A673 (cell line): ENCODE data around the gene CUL9. TPM values are rescaled to one million over a fixed set of nuclear protein-coding genes. Genes with fewer than 3 reads are reported as not detected.

Experiments used
- BruUV-seq: library from RNA; stranded (reverse); fragments of 400-500 nt; replicated peaks from 2 replicates; lab custom pipeline; 2021; lab: Mats Ljungman, UMichigan
- CTCF ChIA-PET: fragments of 300-600 bp; sonication (Branson Sonifier 250); formaldehyde crosslinking; loops from one replicate; lab custom pipeline; 2022; ENCODE audit warnings: antibody characterized with exemption; lab: Charles Lee
- POLR2A ChIA-PET: fragments of 300-600 bp; sonication (Branson Sonifier 250); formaldehyde crosslinking; loops from one replicate; lab custom pipeline; 2022; ENCODE audit warnings: antibody characterized with exemption; ENCODE audit not compliant: low non-redundant PET; lab: Charles Lee
- DNase-seq: peaks from one replicate; pipeline ENCODE4 v3.0.0-alpha.2; 2015; ENCODE audit warnings: low spot score
- H3K27ac ChIP-seq: fragments of 200-600 bp; sonication (generic); 2 replicates; pipeline ENCODE4 v1.5.1; 2016; ENCODE audit warnings: mixed run types, low read depth, mild to moderate bottlenecking, mixed read lengths, antibody characterized with exemption, low read length; ENCODE audit not compliant: poor library complexity, severe bottlenecking
- H3K27me3 ChIP-seq: fragments of 200-600 bp; sonication (generic); replicated peaks from 2 replicates; pipeline ENCODE4 v1.6.1; 2017; ENCODE audit warnings: mixed run types, low read depth, mild to moderate bottlenecking, mixed read lengths, antibody characterized with exemption, low read length; ENCODE audit not compliant: insufficient read depth, poor library complexity
- H3K36me3 ChIP-seq: fragments of 200-600 bp; sonication (generic); 2 replicates; pipeline ENCODE4 v1.6.1; 2016; ENCODE audit warnings: mixed run types, mild to moderate bottlenecking, mixed read lengths, antibody characterized with exemption, low read length; ENCODE audit not compliant: insufficient read depth, poor library complexity, severe bottlenecking
- H3K4me1 ChIP-seq: fragments of 200-600 bp; sonication (generic); 2 replicates; pipeline ENCODE4 v1.6.1; 2017; ENCODE audit warnings: mixed run types, mild to moderate bottlenecking, mixed read lengths, antibody characterized with exemption, low read length; ENCODE audit not compliant: insufficient read depth, poor library complexity, severe bottlenecking
- H3K4me3 ChIP-seq: fragments of 200-600 bp; sonication (generic); 2 replicates; pipeline ENCODE4 v1.5.1; 2016; ENCODE audit warnings: low read depth, mixed run types, mild to moderate bottlenecking, mixed read lengths, low read length; ENCODE audit not compliant: poor library complexity, severe bottlenecking
- H3K9me3 ChIP-seq: fragments of 200-600 bp; sonication (generic); 2 replicates; pipeline ENCODE4 v1.6.1; 2016; ENCODE audit warnings: mixed run types, low read depth, mild to moderate bottlenecking, mixed read lengths, antibody characterized with exemption, low read length; ENCODE audit not compliant: poor library complexity, severe bottlenecking
- EZH2 ChIP-seq: fragments of 200-600 bp; sonication (generic); IDR thresholded peaks from 2 replicates; pipeline ENCODE4 v1.6.1; 2017; ENCODE audit warnings: borderline replicate concordance, low read depth, mild to moderate bottlenecking, mixed read lengths, antibody characterized with exemption, low read length; ENCODE audit not compliant: poor library complexity, severe bottlenecking
- intact Hi-C: fragments of 100-400 bp; cut with micrococcal nuclease; formaldehyde crosslinking; loops from one replicate; pipeline ENCODE4 v1.10.0; 2022; ENCODE audit not compliant: unreplicated experiment
- total RNA-seq: library from RNA; stranded (reverse); gene quantifications from 2 replicates; pipeline ENCODE4 v1.2.3, GENCODE V29; 2021
- TF ChIP-seq, protein P1 (sequence below): fragments of 300-800, 200-600 bp; sonication (generic); conservative IDR thresholded peaks from 2 replicates; pipeline ENCODE4 v1.5.1; 2017; ENCODE audit warnings: low read depth, mild to moderate bottlenecking, antibody characterized with exemption, low read length, moderate library complexity, mixed read lengths

The CUL9 gene
- total RNA-seq, 1 experiment from 2014 or later, result 38.7 TPM

DNA sequence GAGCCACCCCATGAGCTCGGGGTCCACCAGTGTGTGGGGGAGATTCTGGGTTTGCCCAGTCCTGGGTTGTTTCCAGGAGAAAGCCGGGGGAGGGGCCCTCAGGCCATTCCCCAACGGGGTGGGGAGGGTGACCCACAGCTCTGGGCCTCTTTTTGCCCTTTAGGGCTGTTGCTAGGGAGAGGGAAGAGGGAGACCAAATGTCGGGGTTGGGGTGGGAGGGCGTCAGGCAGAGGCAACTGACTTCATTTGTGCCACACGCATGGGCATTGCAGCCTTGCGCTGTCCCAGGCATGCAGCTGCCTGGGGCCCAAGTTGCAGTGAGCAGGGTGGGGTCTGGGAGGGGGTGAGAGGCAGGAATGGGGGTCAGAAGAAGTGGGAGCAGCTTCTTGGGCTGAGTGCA lies 1.9 kb upstream of the CUL9 start:
- Histone ChIP-seq H3K36me3 (peaks cover 40% of the 10 kb centered on the region), H3K27me3 (no peaks in the 10 kb centered on the region), H3K27ac (peak overlapping the region; percentile 70), H3K4me1 (peaks cover 13% of the 10 kb centered on the region), H3K9me3 (no peaks in the 10 kb centered on the region), H3K4me3 (no peak overlapping the region)
- TF ChIP-seq, protein P1, sequence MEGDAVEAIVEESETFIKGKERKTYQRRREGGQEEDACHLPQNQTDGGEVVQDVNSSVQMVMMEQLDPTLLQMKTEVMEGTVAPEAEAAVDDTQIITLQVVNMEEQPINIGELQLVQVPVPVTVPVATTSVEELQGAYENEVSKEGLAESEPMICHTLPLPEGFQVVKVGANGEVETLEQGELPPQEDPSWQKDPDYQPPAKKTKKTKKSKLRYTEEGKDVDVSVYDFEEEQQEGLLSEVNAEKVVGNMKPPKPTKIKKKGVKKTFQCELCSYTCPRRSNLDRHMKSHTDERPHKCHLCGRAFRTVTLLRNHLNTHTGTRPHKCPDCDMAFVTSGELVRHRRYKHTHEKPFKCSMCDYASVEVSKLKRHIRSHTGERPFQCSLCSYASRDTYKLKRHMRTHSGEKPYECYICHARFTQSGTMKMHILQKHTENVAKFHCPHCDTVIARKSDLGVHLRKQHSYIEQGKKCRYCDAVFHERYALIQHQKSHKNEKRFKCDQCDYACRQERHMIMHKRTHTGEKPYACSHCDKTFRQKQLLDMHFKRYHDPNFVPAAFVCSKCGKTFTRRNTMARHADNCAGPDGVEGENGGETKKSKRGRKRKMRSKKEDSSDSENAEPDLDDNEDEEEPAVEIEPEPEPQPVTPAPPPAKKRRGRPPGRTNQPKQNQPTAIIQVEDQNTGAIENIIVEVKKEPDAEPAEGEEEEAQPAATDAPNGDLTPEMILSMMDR, result no peak
- no peak for TF ChIP-seq EZH2
- DNase-seq, result no peak
- CTCF ChIA-PET, result no interaction called here
- POLR2A ChIA-PET, result interaction anchor here (0.5 kb wide), 1 partner anchor 947 kb away, joined by 8 read pairs; the partner anchor contains the start of genes MRPL14 and TMEM63B
- intact Hi-C loops, result no loop called here
- BruUV-seq, result no TSS peak

DNA sequence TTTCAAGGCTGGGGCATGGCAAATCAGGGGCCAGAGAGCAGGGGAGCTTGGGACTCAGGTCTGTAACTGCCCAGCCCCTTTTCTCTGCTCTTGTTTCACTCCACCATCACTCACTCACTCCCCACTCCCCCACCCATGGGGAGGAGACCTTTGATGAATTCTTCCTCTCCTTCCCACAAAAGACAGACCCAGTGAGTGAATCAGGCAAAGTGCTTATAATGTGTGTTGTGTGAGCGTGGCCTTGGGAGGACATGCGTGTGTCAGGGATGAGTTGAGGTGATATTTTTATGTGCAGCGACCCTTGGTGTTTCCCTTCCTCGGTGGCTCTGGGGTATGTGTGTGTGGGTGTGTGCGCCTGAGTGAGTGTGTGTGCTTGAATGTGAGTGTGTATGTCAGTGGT lies 1.0 kb upstream of the CUL9 start:
- ChIA-PET POLR2A (no interaction called here), CTCF (no interaction called here)
- no peak for TF ChIP-seq EZH2
- no TSS peak for BruUV-seq
- intact Hi-C loops, result no loop called here
- DNase-seq, result peak; percentile 9
- no peak overlapping the region for H3K4me3 ChIP-seq
- no peaks in the 10 kb centered on the region for H3K27me3 ChIP-seq
- H3K9me3 ChIP-seq, result no peaks in the 10 kb centered on the region
- peaks cover 40% of the 10 kb centered on the region for H3K36me3 ChIP-seq
- peak overlapping the region; percentile 70 for H3K27ac ChIP-seq
- H3K4me1 ChIP-seq, result peaks cover 11% of the 10 kb centered on the region

DNA sequence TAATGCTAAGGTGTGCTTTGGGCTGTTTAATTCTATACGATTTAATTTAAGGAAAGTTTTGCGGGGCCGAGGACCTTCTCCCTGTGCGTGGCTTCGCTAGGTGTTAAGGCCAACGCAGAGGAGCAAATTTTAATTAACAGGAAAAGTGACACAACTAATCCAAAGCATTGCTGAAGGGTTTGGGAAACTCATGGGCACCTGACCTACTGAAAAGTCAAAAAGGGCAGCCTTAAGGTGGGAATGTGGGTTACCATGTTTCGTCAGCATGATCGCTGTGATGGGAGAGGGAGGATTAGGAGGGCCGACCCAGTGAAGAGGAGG lies 415 bp upstream of the CUL9 start:
- Histone ChIP-seq H3K4me3 (peak overlapping the region; percentile 89), H3K9me3 (no peaks in the 10 kb centered on the region), H3K27me3 (no peaks in the 10 kb centered on the region), H3K4me1 (peaks cover 11% of the 10 kb centered on the region), H3K36me3 (peaks cover 35% of the 10 kb centered on the region), H3K27ac (peak overlapping the region; percentile 70)
- no peak for DNase-seq
- ChIA-PET POLR2A (no interaction called here), CTCF (no interaction called here)
- TF ChIP-seq, protein P1, result no peak
- no peak for TF ChIP-seq EZH2
- intact Hi-C loops, result no loop called here
- no TSS peak for BruUV-seq

DNA sequence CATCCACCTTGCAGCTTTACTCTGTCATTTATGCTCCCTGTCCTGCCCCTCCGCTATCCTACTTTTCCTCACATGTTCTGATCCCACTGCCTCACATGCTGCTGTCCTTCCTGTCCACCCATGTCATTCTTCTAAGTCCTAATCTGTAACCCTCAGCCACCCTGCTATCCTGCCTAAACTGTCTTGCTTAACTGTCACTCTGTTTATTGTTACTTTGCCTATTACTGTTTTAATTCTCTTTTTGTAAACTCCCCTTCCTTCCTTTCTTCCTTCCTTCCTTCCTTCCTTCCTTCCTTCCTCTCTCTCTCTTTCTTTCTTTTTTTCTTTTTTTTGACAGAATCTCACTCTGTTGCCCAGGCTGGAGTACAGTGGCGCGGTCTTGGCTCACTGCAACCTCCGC lies 1.4 kb downstream of the CUL9 start:
- TF ChIP-seq EZH2, result no peak
- TF ChIP-seq, protein P1, result no peak
- no peak for DNase-seq
- Histone ChIP-seq H3K27me3 (no peaks in the 10 kb centered on the region), H3K4me3 (peak overlapping the region; percentile 89), H3K36me3 (peaks cover 31% of the 10 kb centered on the region), H3K9me3 (no peaks in the 10 kb centered on the region), H3K27ac (no peak overlapping the region), H3K4me1 (peaks cover 11% of the 10 kb centered on the region)
- intact Hi-C loops, result no loop called here
- ChIA-PET CTCF (no interaction called here), POLR2A (no interaction called here)
- no TSS peak for BruUV-seq
